Fibroblast of peridontal ligament (primary cell): Measurements from ENCODE around the gene HOXA5.

Experiments used
- DNase-seq: peaks from one replicate; pipeline ENCODE4 v3.0.0-alpha.2; 2010; ENCODE audit errors: extremely low read depth

The HOXA5 gene

DNA sequence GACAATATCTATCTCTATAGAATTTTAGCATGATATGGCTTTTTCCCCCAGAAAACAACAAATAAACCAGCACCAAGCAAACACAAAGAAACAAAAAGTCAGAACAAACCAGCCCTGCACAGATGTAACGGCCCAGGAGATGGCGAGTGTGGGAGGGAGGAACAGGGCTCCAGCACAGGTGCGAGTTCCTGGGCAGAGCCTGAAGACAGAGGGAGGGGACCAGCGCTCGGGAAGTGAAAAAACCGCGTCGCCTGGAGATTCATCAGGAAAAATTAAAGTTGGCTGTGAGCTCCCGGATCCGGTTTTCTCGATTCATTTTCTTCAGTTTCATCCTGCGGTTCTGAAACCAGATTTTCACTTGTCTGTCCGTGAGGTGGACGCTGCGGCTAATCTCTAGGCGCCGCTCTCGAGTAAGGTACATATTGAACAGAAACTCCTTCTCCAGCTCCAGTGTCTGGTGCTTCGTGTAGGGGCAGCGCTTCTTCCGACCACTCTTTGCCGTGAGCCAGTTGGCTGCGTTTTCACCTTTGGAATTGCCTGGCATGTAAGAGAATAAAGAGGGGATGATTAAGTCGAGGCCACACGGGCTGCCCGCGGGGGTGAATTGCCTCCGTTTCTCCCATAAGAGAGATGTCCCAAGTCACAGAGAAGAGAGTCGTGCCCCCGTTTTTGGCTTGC is 28.3 kb upstream of the HOXA5 start:
- DNase-seq: no peak

DNA sequence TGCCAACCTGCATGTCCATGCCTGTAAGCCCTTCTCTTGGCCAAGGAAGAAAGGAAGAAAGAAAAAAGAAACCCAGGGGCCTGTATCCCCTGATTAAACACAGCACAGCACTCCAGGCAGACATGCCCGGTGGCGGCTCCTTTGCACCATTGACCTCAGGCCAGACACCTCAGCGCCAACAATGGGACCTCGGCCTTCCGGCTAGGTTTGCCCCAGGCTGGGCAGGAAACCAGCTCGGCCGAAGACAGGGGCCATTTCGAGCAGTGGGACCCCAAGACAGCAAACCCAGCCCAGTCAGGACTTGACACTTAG is 27.8 kb upstream of the HOXA5 start:
- no peak for DNase-seq

DNA sequence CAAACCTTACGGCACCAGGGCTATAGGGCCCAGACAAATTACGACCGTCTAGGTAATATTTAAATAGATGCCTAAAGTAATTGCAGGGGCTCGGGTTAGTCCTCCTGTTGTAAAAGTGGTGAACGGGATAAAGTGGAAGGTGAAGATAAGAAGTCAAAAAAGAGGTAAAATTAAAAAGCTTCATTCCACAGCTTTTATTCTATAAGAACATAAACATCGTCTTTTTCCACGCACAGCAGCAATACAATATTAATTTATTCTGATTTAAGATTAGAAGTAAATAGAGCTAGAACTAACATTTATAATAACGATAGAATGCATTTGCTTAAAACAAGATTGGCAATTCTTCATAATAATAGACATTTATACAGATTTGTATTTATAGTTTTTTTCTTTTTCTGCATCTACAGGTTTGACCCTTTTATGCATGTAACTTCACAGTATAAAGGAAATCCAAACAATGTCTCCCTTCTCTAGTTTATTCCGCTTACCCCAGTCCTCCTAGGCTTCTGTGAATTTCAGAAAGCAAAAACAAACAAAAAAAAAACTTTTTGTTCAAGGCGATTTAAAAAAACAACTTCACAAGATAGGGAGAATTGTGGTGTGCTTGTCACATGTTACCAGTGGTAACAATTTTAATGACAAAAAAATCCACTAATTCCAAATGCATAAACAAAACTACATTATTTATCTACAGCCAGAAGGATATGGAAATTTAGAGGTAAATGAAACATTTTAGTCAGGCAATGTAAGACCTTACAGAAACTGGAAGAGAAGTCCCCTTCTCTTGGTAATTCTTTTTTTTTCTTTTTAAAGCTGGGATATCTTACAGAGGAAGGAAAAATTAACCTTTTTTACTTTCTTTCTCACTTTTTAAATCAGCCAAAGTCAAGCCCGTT is 27.2 kb upstream of the HOXA5 start:
- DNase-seq: no peak

DNA sequence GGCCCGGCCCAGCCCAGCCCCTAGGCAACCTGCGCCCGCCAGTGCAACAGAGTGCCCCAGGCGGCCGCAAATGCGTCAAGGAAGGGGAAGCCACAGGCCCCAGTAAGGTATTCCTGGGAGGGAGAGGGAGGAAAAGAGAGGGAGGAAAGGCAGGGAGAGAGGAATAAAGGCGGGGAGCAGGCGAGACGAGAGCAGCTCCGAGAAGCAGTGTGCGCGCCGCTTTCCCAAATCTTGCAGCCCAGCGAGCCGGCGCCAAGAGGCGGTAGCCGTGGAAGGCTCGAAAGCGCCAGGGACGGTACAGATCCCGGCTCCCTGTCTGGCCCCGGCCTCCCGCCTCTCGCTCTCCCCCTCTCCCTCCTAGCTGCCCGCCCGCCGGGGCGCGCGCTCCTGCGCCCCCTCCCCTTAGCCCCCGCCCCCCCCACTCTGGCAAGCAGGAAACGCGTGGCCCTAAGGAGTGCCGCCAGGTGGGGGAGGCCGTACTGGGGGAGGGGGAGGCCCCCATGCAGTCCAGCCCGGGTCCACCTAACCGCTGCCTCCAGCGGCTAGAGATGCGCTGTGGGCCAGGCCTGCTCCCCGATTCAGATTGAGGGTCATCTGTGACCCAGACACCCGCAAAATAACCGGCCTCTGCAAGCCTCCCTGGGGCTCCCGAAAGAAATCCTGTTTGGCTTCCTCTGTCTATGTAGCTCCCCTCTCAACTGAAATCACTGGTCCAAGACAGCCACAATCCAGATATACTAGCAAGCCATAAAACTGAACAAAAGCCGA is 26.4 kb upstream of the HOXA5 start:
- DNase-seq: no peak

DNA sequence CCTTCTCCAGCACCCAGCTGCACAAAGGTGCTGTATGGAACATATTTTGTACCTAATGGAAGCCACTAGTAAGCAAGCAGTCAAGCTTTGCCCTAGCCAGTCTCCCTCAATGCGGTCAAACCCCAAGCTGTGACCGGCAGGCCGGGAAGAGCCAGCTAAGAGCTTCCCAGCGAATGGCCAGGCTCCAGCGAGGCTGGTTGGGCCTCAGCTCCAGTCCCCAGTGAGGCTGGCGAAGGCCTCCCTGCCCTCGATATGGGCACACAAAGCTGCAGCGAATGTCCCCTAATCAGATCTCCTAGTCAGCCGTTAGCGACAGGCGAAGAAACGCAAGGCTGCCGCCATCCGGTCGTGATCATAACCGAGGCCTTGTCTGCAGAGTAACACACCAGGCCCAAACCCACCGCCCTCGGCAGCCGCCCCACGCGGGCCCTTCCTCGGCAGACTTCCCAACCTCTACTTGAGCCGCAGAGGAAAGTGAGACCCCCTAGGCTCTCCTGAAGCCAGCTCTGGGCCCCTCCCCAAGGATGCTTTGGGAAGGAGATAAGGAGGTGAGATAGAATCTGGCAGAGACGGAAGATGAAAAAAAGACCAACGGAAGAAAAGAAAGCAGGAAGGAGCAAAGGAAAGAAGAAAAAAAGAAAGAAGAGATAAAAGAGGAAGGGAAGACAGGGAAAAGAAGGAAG is 24.9 kb upstream of the HOXA5 start:
- DNase-seq: no peak

DNA sequence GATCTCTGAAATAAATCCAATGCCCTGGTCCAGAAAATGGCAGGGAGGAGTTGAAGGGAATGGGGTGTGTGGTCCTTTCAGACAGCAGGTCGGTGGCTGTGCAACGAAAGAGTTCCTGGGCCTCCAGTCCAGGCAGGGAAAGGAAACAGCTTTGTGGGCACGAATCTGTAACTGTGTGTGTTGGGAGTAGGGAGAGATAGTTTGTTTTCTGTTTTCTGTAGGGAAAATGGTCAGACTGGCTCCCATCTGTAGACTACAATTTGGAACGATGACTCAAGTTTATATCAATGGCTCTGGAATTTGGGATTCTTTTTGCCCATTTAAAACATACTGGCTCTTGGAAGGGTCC is 24.4 kb upstream of the HOXA5 start:
- DNase-seq: no peak

DNA sequence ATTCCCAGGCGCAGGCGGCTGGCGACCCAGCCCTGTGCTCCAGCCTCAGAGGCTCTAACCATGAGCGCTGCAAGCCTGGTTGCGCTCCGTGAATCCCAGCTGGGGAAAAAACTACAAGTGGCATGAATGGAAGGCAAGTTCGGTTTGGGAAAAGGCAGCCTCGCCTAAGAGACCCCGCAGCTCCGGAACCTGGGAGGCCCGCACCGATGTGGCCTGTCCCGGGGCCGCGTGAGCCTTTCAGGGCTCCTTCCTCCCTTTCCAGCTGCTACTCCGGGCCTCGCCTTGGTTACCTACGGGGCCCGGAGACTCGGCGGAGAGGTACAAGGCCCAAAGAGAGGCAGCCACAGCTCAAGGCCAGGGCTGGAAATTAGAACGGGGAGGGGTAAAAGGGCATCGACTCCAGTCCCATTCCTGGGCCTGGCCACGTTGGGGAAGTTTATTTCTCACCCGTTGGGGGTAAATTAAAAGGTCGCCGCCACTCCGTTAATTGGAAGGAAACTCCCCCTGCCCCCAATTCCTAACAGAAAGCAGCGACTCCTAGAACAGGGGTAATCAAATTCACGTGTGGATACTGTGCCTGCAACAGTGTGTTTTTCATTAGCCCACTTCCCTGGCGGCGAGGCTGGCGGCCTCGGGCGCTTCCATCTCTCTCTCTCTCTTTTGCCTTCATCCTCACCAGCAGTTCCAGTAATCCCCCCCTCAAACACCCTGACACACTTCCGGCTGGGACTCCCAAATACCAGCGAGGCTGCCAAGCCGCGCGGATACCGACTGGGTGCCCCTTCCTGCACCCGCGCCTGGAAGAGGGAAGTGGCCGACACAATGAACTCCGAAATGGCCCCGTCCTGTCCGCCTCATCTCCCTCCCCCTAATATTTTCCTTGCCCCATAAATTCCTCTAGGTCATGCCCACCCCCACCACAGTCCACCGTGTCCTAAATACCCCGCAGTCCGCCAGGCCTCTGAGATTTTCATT is 23.3 kb upstream of the HOXA5 start:
- no peak for DNase-seq

DNA sequence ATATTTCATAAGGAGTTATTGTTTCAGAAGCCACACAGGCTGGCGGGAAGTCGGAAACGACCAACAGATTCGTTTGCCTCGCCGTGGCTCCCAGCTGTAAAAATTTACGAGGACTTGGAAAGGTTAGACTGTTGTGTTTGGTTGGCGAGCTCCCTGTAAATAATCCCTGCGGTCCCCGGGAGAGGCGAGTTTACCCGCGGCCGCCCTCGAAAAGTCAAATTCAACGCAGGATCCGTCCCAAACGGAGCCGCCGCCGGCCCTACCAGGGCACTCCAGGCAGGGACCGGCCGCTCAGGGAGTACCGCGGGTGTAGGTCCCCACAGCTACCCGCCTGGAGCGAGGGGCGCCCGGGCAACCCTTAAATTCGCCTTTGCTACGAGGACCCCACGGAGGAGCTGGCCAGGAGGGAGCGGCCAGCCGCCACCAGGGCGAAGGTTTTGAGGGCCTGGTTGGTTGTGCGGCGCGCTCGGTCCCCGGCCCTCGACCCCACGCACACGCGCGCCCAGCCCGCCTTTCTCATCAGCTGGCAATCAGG is 22.6 kb upstream of the HOXA5 start:
- DNase-seq: no peak

DNA sequence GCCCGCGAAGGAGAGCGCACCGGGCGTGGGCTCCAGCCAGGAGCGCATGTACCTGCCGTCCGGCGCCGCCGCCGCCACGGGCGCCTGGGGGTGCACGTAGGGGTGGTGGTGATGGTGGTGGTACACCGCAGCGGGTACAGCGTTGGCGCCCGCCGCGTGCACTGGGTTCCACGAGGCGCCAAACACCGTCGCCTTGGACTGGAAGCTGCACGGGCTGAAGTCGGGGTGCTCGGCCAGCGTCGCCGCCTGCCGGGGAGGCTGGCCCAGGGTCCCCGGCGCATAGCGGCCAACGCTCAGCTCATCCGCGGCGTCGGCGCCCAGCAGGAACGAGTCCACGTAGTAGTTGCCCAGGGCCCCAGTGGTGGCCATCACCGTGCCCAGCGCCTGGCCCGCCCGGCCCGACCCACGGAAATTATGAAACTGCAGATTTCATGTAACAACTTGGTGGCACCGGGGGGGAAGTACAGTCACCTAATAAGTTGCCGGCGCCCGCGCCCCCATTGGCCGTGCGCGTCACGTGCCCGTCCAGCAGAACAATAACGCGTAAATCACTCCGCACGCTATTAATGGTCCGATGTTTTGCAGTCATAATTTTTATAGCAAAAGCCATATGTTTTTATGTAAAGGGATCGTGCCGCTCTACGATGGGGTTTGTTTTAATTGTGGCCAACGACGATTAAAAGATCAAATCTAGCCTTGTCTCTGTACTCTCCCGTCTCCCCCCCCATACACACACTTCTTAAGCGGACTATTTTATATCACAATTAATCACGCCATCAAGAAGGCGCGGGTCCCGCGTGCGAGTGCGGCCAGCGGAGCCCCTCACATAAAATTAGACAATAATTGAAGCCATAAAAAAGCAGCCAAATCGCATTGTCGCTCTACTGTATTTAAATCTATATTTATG is 21.9 kb upstream of the HOXA5 start, which contains the start of gene HOXA9:
Gene HOXA9 (minus strand): TSS at position 449 of the 907 bp plus-strand sequence. CDS start 80 bp downstream, at position 369.
- no peak for DNase-seq

DNA sequence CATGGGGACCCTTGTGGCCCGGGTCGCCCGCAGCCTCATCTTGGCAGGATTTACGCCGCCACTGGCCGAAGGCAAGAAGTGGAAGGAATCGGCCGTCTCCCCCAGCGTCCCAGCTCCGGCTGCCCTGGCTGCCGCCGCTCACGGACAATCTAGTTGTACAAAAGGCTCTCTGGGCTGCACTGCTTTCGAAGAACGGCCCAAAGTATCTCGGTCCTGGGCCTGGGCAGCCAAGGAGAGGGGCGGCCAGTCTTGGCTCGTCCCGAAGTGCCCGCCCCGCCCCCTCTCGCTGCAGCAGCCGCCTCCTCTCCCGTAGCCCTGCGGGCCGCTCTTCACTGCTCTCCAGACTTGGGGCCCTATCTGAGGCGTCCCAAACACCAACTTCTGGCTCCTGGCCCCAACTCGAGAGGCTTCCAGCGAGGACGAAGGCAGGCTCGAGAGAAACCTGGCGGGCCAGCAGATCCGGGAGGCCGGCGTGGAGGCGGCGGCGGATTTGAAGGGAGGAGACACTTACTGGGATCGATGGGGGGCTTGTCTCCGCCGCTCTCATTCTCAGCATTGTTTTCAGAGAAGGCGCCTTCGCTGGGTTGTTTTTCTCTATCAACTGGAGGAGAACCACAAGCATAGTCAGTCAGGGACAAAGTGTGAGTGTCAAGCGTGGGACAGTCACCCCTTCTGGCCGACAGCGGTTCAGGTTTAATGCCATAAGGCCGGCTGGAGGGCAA is 21.0 kb upstream of the HOXA5 start:
- DNase-seq: no peak

DNA sequence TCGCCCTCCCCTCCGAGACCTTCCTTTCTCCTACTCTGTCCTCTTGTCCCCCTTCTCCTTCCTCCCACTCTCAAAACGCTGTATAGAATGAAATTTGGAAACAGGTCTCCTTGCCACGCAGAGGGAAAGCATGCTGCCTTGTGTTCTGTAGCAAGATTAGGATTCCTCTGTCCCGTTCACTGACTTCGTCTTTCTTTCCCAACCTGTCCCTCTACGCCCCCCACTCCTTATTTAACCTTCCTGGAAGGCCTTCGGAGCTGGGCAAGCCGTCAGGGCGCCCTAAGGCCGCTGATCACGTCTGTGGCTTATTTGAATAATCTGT is 20.5 kb upstream of the HOXA5 start:
- no peak for DNase-seq

DNA sequence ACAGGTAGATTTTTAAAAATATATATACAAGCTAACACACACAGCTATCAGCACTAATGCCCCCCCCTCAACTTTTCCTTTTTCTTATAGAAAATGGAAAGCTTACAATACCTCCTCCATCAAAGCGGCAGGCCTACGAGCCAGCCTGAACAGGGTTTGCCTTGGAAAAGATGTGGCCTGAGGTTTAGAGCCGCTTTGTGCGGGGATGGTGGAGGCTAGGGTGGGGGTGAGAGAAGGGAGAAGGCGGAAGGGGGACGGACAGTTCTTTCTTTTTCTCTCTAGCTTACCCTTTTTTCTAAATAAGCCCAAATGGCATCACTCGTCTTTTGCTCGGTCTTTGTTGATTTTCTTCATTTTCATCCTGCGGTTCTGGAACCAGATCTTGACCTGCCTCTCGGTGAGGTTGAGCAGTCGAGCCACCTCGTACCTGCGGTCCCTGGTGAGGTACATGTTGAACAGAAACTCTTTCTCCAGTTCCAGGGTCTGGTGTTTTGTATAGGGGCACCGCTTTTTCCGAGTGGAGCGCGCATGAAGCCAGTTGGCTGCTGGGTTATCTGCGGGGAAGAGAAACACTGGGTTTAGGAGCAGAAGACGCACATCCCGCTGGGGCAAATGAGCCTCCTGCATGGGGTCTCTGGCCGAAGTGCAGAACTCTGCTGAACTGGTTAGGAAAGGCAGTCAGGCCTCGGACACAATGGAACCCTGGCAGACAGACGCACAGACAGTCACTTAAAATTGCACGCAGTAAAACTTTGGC is 20.0 kb upstream of the HOXA5 start:
- DNase-seq: no peak

DNA sequence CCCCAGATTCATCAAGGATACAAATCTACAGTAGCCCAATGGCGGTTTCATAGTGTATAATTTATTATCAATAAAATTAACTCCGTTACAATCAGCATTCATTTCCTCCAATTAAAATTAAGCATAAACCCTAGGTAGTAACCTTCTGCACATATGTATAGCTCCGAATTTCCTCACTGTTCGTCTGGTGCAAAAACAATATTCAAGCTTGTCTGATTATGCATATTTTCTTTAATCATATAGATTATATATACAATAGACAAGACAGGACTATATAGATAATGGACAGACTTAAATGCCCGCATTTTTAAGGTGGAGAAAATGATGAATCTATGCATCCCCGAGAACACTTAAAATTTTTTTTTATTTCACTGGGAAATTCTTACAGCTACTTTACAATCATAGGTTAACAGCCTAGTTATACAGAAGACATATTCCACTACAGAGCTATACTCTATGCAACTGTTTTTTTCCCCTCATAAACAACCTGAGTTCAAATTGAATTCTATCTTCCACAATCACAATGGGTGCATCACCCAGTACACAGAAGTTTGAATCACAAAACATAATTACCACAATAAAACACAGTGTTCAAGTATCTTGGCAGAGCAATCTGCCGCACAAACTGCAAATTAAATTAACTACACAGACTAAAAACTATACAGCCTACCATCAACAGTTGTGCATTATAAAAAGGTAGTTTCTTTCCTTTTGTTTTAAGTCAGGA is 19.2 kb upstream of the HOXA5 start:
- DNase-seq: no peak

DNA sequence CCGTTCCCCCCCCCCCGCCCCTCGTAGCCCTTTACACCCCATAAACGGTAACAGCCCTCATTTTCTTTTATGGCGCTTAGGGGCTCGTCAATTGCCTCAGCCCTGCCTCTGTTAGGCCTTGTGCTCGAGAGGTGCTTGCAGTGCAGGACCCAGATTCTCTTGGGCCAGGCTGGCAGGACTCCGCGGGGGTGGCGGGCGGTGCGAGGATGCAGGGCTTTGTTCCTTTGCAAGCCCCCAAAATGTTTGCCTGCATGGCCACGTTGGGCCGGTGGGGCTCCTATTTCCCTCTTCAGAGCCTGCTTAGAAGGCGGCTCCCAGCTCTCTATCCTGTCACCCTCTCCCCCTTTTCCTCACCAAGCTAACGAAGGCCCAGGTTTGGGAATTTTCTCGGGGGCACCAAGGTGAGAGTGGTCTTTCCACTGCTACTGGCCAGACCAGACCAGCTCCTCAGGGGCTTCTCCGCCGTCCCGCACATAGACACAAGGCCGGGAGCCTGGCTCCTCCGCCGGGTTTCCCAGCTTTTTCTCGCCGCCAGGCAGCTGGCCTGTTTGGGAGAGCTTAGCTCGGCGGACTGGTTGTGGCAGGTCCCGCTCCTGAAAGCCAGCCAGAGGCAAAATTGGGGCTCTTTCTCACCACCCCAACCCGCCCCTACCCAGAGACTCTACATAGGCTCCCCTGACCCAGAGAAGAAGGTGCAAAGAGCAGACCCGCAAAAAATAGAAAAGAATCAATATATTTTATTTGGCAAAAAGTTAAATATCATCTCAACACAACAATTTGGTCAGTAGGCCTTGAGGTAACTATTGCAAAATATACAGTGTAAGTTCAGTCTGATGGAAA is 18.5 kb upstream of the HOXA5 start:
- no peak for DNase-seq

DNA sequence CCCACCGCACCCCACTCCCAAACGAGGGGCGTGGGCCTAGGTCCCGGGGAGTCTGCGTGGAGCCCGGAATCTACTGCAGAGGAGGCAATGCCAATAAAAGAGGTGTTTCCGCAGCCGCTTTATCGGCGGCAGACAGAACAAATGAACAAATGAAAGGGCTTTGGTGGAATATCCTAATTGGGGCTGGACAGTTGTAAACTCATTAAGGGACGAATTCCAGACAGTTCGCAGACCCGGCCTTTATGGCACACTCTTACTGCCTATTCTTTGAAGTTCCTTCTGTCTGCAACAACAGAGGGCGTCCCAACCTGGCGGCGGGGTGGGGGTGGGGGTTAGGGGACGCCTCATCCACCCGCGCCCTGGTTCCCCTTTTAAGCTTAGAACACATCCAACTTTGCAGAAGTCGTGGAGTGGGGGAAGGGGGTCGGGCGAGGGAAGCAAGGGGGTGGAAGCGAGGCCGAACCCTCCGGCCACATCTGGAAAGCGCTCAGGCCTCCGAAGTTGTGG is 17.8 kb upstream of the HOXA5 start:
- no peak for DNase-seq

DNA sequence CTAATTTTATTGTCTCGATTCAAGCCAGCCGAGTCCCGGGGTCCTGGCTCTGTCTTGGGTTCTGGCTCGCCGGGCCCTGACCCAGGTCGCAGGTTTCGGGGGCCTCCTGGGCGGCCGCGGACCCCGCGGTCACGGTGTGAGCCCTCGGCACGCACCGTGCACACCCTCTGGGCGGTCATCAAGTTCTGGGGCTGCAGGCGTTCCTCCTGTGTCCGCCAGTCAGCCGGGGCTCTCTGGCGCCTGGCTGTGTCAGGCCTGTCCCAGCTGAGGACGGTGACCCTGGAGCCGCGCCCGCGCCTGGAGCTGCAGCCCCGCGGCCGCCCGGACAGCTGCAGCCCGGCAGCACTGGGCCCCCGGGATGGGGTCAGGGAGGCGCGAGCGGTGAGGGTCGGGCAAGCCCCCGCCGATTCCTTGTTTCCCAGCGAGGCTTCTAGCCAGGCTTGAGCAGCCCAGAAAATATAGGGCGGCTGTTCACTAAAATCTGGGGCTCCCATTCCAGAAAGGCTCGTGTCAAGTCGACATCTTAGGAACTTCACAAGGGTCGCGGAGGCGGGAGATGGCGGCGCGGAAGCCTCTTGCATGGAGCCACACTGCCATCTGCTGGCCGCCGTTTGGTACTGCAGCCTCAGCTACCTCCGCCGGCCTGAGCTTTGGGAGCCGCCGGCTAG is 17.2 kb upstream of the HOXA5 start:
- peak; percentile 77 for DNase-seq
